GM21825 (cell line): Measurements from ENCODE around the gene STARD10.

ENCODE experiments used
- ATAC-seq: cut with Tn5 transposase; IDR thresholded peaks from one replicate; pipeline ENCODE4 v1.9.1; 2021; ENCODE audit warnings: mild to moderate bottlenecking, moderate library complexity; ENCODE audit not compliant: unreplicated experiment

Gene STARD10

DNA sequence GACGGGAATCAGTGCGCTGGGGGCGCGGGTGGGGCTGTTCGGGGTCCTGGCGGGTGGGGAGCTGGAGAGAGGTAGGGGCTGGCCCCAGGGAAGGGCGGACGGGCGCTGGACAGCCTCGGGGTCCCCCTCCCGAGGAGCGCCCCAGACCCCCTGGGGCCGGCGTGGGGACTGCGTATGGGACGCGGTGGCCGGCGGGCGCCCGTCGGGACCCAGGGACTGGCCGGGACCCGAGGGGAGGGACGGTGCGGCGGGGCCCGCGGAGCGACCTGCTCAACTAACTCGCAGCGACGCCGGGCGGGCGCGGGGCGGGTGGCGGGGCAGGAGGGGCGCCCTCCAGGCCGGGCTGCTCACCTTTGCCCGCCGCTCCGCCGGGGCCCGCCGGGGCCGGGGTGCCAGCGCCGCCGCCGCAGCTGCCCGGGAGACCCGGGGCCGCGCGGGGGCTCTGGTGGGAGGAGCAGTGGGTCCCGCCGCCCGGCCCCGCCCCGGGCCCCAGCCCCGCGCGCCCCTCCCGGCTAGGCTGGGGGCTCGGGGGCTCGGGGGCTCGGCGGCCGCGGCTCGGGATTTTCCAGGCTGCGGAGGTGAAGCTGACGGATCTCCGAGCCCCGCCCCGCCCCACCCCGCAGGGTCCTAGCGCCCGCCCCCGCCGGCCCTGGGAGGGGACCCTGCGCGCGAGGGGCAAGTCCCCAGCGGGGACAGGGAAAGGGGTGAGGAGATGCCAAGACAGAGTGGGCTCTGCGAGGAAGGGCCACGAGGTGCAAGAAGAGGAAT, 12.3 kb downstream of the STARD10 start:
- no peak for ATAC-seq

DNA sequence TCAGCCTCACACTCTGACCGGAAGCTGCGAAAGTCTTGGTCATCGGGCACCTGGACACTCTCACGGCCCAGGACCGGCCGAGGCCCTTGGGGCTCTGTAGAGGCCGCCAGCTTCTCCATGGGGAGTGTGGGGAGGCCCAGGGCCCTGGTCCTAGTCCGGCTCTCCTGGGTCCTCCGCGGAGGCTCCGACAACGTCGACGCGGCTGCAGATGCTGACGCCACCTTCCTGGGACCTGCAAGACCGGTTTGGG, 12.9 kb downstream of the STARD10 start:
- no peak for ATAC-seq

DNA sequence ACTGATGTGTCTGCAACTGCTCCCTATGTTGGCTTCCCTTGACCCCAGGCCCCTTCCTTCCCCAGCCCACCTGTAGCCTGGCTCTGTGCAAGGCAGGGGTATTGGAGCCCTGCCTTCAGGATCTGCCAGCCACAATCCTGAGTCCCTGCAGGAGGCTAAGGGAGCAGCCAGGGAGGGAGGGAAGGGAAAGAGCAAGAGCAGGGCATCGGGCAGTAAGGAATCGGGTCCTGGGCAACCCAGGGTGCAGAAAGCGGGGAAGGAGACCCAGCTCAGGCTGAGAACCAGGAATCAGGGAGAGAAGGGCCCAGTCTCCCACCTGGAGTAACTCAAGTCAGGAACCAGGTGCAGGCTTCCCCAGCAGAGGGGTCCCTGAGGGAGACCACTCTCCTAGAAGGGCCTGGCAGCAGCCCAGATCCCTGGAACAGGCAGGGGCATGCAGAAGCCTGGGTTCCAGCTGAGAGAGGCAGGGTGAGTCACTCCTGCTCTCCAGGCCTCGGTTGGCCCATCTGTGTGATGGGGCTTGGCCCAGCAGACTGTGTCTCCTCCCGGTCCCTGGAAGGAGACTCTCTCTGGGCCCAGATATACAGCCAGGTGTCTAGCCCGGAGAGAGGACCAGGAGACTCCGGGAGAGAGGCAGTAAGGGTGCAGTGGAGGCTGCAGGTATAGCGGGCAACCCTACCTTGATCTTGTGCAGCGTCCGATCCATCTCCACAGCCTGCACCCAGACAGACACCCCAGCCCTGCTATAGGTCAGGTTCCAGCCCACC, 13.4 kb downstream of the STARD10 start:
- ATAC-seq: no peak

DNA sequence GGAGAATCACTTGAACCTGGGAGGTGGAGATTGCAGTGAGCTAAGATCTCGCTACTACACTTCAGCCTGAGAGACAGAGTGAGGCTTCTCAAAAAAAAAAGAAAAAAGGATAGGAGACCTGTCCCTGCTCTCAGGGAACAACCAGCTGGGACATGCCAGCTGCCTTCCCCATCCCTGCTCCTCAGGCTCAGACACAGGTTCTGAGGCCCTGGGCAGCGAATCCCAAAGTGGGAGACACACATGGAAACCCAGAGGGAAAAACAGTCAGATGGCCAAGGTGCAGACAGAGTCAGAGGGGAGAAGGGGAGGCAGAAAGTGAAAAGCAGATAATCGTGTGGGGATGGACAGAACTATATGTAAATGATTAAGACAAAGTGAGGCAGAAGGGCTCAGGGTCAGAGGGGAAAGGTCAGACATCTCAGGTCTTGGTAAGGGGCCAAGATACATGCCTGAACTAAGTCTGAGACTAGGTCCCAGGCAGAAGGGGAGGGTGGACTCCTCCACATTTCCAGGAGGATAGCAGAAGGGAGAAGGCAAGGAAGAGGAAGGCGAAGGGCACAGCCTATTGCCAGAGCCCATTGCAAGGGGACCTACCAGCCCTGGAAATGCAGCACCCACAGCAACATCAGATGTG, 14.2 kb downstream of the STARD10 start:
- ATAC-seq: no peak

DNA sequence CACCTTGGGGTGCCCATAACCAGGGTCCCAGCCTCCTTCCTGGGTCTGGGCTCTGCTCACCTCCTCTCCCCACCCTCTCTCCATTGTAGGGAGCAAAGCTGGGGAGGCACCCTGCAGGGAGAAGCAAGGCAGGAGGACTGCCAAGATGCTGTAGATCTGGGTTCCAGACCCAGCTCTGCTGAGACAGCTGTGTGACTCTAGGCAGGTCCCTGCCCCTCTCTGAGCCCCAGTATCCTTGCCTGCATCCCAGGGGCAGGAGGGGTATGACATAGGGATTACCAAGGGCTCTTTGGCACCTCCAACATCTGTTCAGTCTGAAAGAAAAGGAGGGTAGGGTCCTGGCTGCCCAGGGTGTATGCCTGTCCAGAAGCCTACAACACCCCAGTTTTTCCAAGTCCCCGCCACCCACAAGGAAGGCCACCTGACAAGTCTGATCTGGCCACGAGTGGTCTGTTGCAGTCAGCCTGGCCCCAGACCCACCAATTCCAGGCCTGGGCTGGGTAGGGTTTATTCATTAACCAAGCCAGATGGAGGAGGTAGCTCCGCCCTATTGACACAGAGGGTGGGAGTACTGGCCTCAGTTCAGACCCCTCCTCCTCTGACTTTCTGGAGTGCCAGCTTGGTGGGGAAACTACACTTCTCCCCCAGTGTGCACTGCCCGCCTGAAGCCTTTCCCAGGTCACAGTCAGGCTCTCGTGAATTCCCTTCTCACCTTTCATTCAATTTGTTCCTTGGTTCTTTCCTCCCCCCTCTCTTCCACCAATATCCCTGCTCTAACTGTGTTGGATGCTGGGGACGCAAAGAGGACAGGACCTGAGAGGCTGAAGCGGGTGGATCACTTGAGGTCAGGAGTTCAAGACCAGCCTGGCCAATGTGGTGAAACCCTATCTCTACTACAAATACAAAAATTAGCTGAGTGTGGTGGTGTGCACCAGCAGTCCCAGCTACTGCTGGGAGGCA, 15.0 kb downstream of the STARD10 start:
- no peak for ATAC-seq

DNA sequence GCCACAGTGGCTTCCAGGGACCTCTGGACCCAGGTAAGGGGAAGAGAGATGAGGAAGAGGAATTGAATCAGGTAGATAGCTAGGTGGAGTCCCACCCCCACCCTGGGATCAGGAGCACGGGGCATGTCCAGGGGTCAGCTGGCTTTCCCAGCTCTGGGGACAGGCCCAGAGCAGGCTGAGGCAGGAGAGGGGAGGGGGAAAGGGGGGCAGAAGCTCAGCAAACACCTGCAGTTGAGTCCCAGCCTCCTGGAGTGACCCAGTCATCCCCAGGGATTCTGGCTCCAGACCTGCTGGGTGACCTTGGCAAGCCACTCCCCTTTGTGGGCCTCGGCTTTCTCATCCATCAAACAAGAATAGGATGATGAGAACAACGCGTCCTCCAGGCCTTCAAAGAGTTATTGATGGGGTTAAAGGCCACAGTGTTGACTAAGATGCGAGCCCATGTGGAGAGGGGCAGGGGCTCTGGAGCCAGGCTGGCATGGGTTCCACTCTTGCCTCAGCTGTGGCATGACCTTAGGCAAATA, 16.0 kb downstream of the STARD10 start:
- ATAC-seq: no peak

DNA sequence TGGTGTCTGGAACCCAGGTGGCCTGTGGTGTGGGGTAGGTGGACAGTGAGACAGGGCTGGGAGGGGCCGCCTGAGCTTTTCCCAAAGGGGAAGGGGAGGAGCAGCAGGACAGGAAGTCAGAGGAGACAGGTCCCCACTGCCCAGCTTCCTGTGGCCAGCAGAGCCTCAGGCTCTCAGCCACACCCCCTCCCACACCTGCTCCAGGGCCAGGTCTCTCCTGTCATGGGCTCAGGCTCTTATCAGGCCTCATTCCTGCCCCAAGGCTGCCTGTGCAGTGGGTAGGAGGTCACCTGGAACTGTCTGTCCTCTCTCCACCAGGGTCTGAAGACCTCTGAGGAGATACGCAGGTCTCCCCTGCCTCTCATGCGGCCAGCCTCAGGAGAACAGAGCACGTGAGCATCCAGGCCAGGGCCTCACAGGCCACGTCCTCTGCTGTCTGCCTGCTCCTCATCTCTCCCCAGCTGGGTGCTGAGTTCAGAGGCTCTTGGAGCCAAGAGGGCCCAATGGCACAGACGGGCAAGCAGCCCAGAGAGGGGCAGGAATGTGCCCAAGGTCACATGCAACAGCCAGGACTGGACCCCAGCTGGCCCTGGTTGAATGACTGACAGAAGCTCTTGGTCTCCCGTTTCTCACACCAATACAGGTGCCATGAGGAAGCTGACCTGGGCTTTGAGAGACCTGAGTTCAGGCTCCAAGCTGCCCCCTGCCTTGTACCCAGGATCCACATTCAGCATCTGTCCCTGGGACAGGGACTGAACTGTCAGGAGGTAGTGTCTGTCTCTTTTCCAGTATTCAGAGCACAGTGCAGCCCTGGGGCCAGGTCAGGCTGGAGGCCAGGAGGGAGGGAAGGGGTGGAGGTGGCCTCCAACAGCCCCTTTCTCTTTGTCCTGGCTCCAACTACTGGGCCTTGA, 16.7 kb downstream of the STARD10 start:
- ATAC-seq: no peak

DNA sequence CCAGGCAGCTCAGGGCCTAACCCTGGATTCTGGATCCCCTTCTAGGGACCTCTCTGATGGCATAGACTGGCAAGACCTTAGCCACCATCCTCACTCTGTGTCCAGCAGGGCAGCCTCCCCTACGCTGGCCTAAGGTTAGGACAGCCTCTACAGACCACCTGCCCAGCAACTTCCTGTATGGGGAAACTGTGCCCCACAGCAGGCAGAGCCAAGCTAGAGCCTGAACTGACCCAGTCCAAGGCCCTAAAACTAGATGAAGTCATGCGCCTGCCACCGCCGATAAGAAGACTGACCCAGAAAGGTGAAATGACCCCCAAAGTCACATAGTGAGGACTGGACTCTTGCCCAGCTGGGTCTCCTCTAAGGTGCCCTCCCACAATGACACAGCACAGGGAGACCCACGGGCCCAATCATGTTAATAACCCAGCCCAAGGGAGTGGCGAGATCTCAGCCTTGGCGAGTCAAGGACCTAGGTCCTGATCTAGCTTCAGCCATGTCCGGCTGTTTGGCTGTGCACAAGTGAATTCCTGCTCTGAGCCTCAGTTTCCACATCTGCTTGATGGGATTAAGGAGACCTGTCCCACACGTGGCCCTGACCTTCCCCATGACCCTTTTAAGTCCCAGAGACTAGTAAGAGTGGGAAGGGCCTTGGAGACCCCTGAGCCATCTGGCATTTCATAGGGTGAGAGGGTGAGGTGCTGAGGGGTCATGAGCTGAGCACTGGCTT, 17.6 kb downstream of the STARD10 start:
- no peak for ATAC-seq

DNA sequence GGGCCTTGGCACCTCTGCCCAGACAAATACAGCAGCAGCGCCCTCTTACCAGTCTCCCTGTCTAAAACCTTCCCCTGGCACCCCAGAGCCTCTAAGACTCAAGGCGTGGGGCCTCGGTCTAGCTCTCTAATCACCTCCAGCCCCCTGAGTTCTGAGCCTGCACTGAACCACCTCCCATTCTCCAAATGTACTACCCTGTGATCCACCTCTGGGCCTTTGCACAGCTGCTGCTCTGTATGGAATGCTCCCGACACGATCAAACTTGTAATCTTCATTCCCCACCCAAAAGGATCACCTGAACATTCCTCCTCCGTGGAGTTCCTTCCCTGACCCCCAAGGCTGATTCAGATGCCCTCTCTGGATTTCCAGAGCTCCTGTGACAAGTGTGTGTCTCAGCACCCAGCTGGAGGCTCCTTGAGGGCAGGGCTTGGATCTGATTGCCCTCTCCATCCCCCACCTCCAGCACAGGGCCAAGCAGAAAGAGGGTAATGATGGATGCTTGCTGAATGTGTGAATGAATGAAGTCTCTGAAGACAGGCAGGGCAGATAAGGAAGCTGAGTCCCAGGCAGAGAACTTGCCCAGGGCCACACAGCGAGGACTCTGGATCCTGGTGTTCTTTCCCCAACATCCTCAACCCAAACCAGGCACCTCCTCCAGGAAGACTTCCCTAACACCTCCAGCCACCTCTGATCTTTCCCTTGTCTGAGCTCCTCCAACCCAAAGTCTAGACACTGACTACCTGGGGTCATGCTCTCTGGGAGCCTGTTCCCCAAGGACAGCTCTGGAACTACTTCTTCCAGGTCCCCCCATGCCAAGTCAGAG, 18.3 kb downstream of the STARD10 start:
- ATAC-seq: no peak

DNA sequence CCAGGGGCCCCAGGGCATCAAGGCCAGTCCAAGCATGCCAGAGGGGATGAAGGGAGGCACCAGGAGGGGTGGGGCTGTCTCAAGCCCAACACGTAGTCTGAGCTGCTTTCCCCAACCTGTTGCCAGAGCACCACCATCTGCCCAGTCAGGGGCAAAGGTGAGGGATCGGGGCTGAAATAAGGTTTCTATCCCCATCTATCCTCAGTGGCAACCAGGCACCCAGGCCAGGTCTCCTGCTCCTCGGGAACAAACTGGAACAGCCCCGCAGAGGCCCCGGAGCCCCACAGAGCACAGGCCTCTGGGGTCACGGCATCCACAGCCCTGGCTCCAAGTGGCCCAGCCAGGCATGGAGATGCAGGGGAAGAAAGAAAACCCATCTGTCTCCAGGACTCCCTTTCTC, 19.3 kb downstream of the STARD10 start:
- ATAC-seq: no peak

DNA sequence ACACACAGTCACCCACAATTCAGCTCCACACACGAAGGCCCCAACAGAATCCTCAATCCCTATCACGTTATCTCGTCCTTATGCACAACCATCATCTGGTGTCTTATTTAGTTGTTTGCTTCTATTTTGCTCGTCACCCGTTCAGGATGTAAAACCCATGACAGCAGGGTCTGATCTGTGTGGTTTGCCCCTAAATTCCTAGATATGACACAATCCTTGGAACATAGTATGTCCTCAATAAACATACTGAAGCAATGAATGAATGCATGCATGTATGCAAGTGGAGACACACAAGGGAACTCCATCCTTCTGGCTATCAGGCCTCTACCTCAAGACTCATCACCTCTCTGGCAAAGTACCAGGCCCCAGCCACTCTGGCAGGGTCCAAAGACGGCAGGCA, 20.2 kb downstream of the STARD10 start:
- ATAC-seq: no peak

DNA sequence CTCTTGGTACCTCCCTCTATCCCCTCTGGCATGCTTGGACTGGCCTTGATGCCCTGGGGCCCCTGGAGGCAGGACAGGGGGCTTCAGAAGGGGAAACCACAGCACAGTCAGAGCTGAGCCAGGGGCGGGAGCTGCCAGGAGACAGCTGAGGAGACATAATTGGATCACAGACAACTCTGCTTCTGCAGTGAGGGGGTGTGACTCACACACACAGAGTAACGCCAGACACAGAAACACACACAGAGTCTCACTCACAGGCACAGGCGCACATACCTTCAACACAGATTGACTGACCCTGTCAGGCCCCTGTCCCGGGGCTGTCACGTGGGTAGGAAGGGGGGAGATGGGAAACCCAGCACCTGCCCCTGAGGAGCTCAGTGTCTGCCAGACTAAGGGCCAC, 20.6 kb downstream of the STARD10 start:
- no peak for ATAC-seq

DNA sequence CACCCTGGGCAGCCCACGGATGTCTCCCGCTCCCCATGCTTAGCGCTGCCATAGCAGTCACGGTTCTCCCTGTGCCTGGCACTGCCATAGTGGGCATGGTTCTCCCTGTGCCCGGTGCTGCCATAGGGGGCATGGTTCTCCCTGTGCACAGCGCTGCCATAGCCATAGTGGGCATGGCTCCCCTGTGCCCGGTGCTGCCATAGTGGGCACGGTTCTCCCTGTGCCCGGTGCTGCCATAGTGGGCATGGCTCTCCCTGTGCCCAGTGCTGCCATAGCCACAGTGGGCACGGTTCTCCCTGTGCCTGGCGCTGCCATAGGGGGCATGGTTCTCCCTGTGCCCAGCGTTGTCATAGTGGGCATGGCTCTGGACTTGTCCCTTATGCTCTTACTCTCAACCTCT, 21.8 kb downstream of the STARD10 start:
- no peak for ATAC-seq

DNA sequence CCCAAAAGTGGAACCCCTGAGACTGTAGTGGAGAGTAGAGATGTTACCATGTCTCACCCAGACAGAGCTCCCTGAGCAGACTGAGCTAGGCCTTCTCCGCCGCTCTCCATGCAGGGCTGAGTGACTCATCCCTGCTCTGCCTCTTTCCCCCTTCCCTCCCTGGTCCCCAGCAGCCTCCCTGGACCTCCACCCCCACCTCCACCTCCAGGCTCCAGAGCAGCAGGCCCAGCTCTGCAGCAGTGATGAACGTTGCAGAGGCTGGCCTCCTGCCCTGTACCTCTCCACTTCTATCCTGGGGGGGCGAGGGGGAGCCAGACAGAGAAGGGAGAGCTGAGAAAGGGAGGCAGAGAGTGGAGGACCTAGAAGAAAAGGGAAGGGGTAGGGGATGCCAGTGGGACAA, 22.3 kb downstream of the STARD10 start:
- ATAC-seq: no peak

DNA sequence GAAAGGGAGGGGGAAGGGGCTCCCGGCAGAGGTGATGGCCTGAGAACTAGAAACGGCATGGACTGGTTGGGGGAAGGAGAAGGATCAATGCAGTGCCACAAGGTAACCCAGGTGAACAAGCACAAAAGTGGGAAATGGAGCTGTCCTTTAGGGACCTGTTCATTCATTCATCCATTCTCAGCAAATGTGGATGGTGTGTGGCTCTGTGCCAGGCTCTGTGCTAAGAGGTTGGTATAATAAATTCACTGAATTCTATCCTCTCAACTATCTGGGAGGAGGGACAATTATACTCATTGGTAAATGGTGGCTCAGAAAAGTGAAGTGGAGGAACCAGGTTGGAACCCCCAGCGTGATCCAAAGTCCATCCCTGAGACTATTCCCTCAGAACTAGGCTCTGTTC, 23.0 kb downstream of the STARD10 start:
- no peak for ATAC-seq

DNA sequence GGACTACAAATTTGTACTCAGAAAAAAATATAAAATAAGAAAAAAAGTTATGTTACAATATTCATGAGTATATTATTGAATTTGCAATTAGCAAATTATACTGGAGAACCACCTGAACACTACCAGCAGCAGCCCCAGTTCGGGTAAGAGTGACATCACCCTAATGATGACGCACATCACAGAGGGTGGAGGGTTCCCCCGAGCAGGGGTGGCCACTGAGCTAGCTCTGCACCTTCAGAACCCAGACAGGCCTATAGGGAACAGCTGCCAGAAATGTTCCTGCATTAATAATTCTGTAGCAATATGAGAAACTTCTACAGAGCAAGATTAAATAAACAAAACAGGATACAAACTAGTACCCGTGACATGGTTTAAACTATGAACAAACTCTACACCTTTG, 24.2 kb downstream of the STARD10 start:
- no peak for ATAC-seq

DNA sequence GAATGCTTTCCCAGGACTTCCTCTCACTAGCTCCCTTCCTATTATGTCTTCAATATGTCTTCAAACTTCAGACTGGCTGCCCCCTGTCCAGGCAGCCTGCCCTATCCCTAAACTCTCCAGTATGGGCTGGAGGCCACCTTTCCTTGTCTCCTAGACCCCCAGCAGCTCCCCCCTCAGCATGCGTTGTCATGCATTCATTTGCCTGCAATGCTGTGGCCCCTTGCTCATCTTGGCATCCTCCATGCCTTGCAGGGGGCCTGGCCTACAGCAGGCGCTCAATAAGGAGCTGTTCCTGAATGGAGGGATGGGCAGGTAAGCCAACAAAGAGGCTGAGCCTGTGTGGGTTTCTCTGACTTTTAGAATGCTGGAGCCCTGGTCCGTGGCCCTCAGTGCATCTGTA, 25.3 kb downstream of the STARD10 start:
- no peak for ATAC-seq
